Measurements from ENCODE around the gene RBM44. TPM values are rescaled to one million over a fixed set of nuclear protein-coding genes. Genes with fewer than 3 reads are reported as not detected.

Gene RBM44
- total RNA-seq, 1 donor from 2014 or later: 0.44 TPM

GRCh38 chr2:237862528-237862895 lies 63.9 kb downstream of the RBM44 start:
- Mint-ChIP-seq H3K36me3 (ENCODE audit: low read depth, unreplicated experiment) (no peaks in the 10 kb centered on the region), H3K27ac (ENCODE audit: unreplicated experiment) (no peak overlapping the region), H3K9me3 (ENCODE audit: unreplicated experiment) (no peaks in the 10 kb centered on the region), H3K4me3 (ENCODE audit: unreplicated experiment) (no peak overlapping the region), H3K27me3 (ENCODE audit: unreplicated experiment) (peaks cover 15% of the 10 kb centered on the region), H3K4me1 (ENCODE audit: unreplicated experiment) (peaks cover 14% of the 10 kb centered on the region)
- no peak for DNase-seq (ENCODE audit: low spot score)
- no peak for TF ChIP-seq CTCF (IDR thresholded peaks at IDR 0.05; ENCODE audit: unreplicated experiment)

GRCh38 chr2:237863102-237863511 lies 64.5 kb downstream of the RBM44 start:
- no peak for DNase-seq (ENCODE audit: low spot score)
- no peaks in the 10 kb centered on the region for H3K36me3 Mint-ChIP-seq (ENCODE audit: low read depth, unreplicated experiment)

GRCh38 chr2:237863689-237864443 lies 65.3 kb downstream of the RBM44 start:
- TF ChIP-seq CTCF (IDR thresholded peaks at IDR 0.05; ENCODE audit: unreplicated experiment): no peak
- peaks cover 10% of the 10 kb centered on the region for H3K27me3 Mint-ChIP-seq (ENCODE audit: unreplicated experiment)
- no peaks in the 10 kb centered on the region for H3K36me3 Mint-ChIP-seq (ENCODE audit: low read depth, unreplicated experiment)
- peaks cover 9% of the 10 kb centered on the region for H3K4me1 Mint-ChIP-seq (ENCODE audit: unreplicated experiment)
- H3K9me3 Mint-ChIP-seq (ENCODE audit: unreplicated experiment): no peaks in the 10 kb centered on the region
- no peak overlapping the region for H3K27ac Mint-ChIP-seq (ENCODE audit: unreplicated experiment)
- no peak overlapping the region for H3K4me3 Mint-ChIP-seq (ENCODE audit: unreplicated experiment)
- no peak for DNase-seq (ENCODE audit: low spot score)

More at GRCh38 chr2:237863102-237863511, 64.5 kb downstream of the RBM44 start:
- Mint-ChIP-seq H3K4me1 (ENCODE audit: unreplicated experiment) (peaks cover 14% of the 10 kb centered on the region), H3K27me3 (ENCODE audit: unreplicated experiment) (peaks cover 15% of the 10 kb centered on the region), H3K27ac (ENCODE audit: unreplicated experiment) (no peak overlapping the region), H3K9me3 (ENCODE audit: unreplicated experiment) (no peaks in the 10 kb centered on the region), H3K4me3 (ENCODE audit: unreplicated experiment) (no peak overlapping the region)
- TF ChIP-seq CTCF (IDR thresholded peaks at IDR 0.05; ENCODE audit: unreplicated experiment): no peak

- no peak for DNase-seq (ENCODE audit: low spot score)
- no peak for TF ChIP-seq CTCF (IDR thresholded peaks at IDR 0.05; ENCODE audit: unreplicated experiment)
- no peak overlapping the region for H3K4me3 Mint-ChIP-seq (ENCODE audit: unreplicated experiment)
- H3K36me3 Mint-ChIP-seq (ENCODE audit: low read depth, unreplicated experiment): no peaks in the 10 kb centered on the region
- peaks cover 6% of the 10 kb centered on the region for H3K4me1 Mint-ChIP-seq (ENCODE audit: unreplicated experiment)
- peaks cover 9% of the 10 kb centered on the region for H3K27me3 Mint-ChIP-seq (ENCODE audit: unreplicated experiment)
- H3K27ac Mint-ChIP-seq (ENCODE audit: unreplicated experiment): no peak overlapping the region
- no peaks in the 10 kb centered on the region for H3K9me3 Mint-ChIP-seq (ENCODE audit: unreplicated experiment)
Observed at GRCh38 chr2:237864444-237864931, 65.9 kb downstream of the RBM44 start.

GRCh38 chr2:237864940-237865622 lies 66.5 kb downstream of the RBM44 start:
- H3K36me3 Mint-ChIP-seq (ENCODE audit: low read depth, unreplicated experiment): no peaks in the 10 kb centered on the region
- peaks cover 5% of the 10 kb centered on the region for H3K4me1 Mint-ChIP-seq (ENCODE audit: unreplicated experiment)
- no peak overlapping the region for H3K27ac Mint-ChIP-seq (ENCODE audit: unreplicated experiment)
- peaks cover 8% of the 10 kb centered on the region for H3K27me3 Mint-ChIP-seq (ENCODE audit: unreplicated experiment)
- no peaks in the 10 kb centered on the region for H3K9me3 Mint-ChIP-seq (ENCODE audit: unreplicated experiment)
- TF ChIP-seq CTCF (IDR thresholded peaks at IDR 0.05; ENCODE audit: unreplicated experiment): no peak
- no peak overlapping the region for H3K4me3 Mint-ChIP-seq (ENCODE audit: unreplicated experiment)
- no peak for DNase-seq (ENCODE audit: low spot score)
